Upper lobe of left lung (tissue), 4 donors: ENCODE measurements around the gene GET4.

Source experiments
- POLR2A ChIP-seq, 4 donors: fragments of 450-650 bp; IDR thresholded peaks; one replicate each; pipeline ENCODE4 v1.5.1; 2016 to 2017; ENCODE audit warnings: antibody characterized with exemption in 4 of 4, mild to moderate bottlenecking in 2 of 4
- TF ChIP-seq, protein P1 (sequence below), 6 experiments: fragments of 450-650 bp in 4 of 6; fragments of 200-600 bp in 2 of 6; sonication (generic) in 2 of 6; IDR thresholded peaks; one replicate each; pipeline ENCODE4 v1.5.1; 2016 to 2019; ENCODE audit warnings: antibody characterized with exemption in 6 of 6

GRCh38 chr7:837001-837400, 39.4 kb upstream of the GET4 start:
- no peak for TF ChIP-seq POLR2A (IDR thresholded peaks at IDR 0.05)
- TF ChIP-seq, protein P1, sequence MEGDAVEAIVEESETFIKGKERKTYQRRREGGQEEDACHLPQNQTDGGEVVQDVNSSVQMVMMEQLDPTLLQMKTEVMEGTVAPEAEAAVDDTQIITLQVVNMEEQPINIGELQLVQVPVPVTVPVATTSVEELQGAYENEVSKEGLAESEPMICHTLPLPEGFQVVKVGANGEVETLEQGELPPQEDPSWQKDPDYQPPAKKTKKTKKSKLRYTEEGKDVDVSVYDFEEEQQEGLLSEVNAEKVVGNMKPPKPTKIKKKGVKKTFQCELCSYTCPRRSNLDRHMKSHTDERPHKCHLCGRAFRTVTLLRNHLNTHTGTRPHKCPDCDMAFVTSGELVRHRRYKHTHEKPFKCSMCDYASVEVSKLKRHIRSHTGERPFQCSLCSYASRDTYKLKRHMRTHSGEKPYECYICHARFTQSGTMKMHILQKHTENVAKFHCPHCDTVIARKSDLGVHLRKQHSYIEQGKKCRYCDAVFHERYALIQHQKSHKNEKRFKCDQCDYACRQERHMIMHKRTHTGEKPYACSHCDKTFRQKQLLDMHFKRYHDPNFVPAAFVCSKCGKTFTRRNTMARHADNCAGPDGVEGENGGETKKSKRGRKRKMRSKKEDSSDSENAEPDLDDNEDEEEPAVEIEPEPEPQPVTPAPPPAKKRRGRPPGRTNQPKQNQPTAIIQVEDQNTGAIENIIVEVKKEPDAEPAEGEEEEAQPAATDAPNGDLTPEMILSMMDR (IDR thresholded peaks at IDR 0.05): no peak
